HG02852 (cell line): Measurements from ENCODE around the gene SYNGAP1.
"Not testable (repeated sequence)": the region's sequence is repeated elsewhere in the genome, so short reads cannot be mapped to it uniquely, and the experiment has no call there.

ENCODE experiments used
- ATAC-seq: cut with Tn5 transposase; IDR thresholded peaks from one replicate; pipeline ENCODE4 v1.9.1; 2021; ENCODE audit warnings: mild to moderate bottlenecking, moderate library complexity; ENCODE audit not compliant: unreplicated experiment

SYNGAP1 gene

DNA sequence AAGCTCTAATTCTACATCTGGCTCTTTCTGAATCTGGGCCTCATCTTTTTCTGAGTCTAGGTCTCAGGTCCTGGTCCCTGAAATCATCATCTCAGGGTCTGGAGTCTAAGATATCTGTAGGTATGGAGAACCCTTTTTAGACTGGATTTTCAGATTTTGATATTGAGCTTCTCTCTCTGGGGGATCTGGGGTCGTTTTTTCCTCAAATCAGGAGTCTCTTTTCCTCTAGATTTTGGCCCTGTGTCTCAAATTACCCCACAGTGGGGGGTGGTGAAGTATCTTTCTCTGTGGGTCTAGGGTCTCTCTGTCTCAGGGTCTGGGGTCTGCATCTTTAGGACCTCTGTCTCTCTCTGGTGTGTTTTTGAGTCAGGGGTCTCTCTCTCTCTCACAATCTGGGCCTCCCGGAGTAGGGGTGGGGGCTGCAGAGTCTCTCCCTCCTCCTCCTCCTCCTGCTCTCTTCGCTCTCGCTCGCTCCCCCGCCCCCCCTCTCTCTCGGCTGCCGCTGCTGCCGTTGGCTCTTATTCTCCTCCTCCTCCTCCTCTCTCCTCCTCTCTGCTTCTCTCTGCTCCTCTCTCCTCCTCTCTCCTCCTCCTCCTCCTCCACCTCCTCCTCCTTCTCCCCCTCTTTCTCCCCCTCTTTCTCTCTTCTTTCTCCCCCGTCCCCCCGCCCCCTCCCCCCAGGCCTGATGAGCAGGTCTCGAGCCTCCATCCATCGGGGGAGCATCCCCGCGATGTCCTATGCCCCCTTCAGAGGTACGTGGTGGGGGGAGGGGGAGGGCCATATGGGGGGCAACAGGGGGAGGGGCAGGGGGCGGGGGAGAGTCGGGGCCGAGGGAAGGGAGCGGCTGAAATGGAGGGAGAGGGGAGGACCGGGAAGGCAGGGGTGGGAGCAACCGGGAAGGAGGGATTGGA is at the start of gene SYNGAP1:
SYNGAP1 (plus strand) TSS at position 486 of the 911 bp plus-strand sequence; CDS start at position 686, 200 bp downstream.
- no peak for ATAC-seq

DNA sequence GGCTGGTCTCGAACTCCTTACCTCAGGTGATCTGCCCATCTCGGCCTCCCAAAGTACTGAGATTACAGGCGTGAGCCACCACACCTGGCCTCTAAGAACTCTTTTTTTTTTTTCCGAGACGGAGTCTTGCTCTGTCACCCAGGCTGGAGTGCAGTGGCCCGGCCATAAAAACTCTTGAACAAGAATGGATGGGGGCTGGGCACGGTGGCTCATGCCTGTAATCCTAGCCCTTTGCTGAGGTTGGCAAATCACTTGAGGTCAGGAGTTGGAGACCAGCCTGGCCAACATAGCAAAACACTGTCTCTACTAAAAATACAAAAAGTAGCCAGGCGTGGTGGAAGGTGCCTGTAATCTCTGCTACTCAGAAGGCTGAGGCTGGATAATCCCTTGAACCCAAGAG is 48.0 kb upstream of the SYNGAP1 start:
- ATAC-seq = not testable (repeated sequence)

DNA sequence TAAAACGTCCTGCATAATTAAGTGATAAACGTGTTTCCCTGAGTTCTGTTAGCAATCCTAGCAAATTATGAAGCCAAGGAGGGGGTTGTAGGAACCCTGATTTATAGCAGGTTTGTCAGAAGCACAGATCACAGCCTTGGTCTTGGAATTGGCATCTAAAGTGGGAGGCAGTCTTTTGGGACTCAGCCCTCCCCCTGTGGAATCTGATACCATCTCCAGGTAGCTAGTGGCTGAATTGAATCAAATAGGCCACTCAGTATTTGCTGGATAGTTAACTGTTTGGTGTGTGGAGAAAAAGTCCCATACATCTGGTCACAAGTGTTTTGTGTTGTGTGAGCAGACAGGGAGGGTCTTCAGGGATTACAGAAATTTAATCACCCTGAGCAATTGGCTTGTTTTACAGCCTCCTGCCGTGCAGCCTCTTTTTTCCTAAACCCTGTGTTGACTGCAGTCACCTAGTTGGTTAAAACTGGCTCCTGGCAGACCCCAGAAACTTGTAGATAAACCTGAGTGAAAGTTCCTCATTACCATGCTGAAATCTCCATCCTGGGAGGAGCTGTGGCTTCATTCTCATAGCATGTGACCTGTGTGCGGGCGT is 47.2 kb upstream of the SYNGAP1 start:
- ATAC-seq = no peak

DNA sequence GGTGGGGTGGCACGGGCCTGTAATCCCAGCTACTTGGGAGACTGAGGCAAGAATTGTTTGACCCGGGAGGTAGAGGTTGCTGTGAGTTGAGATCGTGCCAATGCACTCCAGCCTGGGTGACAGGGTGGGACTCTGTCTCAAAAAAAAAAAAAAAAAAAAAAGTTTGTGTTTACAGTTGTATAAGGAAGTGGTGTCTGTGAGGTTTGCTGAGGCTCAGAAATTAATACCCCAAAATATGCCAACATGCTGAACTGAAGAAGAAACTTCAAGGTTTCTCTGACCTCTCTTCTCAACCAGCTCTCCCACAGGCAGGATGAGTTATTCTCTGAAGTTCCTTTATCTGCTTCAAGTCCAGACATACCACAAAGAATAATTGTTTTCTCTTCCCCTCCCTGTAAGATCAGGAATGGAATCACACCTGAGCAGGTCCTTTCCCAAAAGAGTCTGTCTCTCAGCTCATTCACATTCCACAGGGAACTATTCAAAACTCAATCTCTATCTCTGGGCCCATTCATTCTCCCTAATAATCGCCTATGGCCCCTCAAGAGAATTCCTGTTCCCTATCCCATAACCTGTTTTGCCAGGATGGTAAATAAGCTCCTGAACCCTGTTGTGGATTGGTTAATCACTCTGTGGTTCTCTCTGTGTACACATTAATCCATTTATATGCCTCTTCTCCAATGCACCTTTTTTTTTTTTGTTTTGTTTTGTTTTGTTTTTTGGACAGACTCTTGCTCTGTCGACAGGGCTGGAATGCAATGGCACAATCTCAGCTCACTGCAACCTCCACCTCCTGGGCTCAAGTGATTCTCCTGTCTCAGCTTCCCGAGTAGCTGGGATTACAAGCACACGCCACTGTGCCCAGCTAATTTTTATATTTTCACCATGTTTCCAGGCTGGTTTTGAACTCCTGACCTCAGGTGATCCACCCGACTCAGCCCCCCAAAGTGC is 45.6 kb upstream of the SYNGAP1 start:
- ATAC-seq = no peak

DNA sequence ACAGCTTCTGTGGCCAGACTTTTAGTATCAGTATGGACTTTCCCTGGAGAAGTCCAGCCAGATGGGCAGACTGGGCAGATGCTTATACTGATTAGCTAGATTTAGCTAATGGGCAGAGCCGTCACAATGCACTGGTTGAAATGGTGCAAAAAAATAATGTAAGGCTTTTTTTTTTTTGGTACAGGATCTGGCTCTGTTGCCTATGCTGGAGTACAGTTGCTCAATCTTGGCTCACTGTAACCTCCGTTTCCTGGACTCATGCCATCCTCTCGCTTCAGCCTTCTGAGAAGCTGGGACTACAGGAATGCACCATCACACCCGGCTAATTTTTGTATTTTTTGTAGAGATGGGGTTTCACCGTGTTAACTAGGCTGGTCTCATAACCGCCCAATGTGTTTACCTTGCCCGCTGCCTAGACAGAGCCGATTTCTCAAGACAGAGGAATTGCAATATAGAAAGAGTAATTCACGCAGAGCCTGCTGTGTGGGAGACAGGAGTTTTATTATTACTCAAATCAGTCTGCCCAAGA is 44.7 kb upstream of the SYNGAP1 start:
- ATAC-seq = no peak

DNA sequence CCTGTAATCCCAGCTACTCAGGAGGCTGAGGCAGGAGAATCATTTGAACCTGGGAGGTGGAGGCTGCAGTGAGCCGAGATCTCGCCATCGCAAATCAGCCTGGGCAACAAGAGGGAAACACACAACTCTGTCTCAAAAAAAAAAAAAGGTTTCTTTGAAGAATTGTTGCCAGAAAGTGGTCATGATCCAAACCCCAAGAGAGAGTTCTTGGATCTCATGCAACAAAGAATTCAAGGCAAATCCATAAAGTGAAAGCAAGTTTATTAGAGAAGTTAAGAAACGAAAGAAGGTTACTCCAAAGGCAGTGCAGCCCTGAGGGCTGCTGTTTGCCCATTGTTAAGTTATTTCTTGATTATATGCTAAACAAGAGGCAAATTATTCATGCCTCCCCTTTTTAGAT is 42.7 kb upstream of the SYNGAP1 start:
- ATAC-seq = no peak

DNA sequence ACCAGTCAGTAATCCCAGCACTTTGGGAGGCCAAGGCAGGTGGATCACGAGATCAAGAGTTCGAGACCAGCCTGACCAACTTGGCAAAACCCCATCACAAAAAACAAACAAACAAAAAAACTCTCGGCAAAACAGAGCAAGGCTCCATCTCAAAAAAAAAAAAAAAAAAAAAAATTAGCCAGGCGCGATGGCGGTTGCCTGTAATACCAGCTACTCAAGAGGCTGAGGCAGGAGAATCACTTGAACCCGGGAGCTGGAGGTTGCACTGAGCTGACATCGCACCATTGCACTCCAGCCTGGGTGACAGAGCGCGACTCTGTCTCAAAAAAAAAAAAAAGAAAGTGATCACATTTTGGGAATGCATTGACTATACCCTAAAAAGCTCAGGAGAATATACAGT is 40.7 kb upstream of the SYNGAP1 start:
- not testable (repeated sequence) for ATAC-seq

DNA sequence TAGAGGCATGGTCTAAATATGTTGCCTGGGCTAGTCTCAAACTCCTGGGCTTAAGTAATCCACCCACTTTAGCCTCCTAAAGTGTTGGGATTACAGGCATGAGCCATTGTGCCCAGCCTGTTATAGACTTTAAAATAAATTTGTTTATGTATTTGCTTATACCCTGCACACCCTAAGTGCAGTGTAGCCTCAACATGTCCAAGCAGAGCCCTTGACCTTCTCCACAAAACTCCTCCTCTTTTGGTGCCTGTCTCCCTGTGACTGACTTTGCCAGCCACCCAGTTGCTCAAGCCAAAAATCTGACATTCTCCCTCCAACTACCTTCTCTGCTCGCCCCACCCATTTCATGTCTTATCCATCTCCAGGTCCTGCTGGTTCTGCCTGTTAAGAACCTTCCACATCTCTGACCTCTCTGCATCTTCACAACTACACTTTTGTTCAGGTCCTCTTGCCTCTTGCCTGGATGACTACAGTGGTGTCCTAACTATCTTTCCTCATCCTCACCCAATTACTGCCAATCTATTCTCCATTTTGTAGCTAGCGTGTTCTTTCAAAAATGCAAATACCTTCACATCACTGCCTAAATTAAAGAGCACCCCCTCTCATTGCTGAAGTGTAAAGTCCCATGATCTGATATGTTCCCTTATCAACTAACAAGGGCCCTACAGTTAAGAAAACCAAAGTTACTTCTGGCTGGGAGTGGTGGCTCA is 39.4 kb upstream of the SYNGAP1 start:
- no peak for ATAC-seq

DNA sequence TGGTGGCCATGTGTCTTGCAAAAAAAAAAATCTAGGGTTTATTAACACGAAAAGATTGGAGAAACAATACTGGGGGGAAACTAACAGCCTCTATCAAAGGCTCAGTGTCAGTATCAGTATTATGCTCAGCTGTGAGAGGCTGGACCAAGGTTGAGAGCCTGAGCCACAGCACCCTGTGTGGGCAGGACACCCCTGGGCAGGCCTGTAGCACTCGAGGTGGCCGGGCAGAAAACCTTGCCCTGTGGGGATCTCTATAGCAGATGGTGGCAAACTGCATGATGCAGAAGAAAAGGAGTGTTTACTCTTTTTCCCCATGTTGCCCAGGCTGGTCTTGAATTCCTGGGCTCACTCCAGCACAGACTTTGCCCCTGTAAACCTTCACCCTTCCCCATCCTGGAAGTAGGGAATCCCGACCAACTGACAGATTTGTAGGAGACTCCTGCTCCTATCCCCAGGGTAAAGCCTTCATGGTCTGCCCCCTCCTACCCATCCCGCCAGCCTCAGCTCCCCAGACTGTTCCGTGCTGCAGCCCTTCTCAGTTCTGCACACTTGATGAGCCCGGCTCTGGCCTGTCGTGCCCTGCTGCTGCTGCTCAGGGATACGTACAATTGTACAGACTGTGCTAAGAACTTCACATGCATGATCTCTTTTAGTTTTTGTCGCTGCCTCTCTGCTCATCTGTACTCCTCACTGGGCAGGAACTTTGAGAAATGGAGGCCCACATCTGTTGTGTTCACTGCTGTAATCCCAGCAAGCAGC is 36.3 kb upstream of the SYNGAP1 start:
- ATAC-seq = no peak

DNA sequence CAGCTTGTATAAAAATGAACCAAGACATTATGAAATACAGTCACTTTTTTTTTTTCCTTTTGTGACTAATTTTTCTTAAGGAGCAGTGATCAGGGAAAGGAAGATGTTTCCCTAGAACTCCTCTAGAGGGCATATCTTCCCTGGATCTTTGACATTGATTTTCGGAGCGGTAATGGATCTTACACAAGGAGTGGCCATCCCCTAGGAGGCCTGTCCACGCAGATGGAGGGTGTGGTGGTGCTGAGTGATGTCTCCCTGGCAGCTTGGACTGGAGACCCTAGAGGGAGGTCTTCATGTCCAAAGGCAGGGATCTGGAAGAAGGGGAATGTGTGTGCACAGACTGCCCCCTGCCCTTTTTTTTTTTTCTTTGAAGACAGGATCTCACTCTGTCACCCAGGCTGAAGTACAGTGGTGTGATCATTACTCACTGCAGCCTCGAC is 35.3 kb upstream of the SYNGAP1 start:
- no peak for ATAC-seq

DNA sequence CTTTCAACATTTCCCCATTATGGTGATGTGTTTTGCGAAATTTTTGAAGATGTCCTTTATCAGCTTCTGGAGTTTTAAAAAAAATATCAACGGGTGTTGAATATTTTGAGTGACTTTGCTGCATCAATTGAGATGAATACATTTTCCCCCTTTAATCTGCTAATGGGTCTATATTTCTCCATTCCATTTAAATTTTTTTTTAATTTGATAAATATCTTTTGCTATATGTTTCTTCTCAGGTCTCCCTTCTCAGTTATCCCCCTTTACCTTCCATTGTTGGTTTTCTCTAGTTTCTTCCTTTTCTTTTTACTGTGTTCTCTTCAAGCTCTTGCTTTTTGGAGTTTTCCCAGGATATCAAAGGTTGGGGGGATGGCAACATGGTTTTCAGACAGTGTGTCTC is 29.7 kb upstream of the SYNGAP1 start:
- ATAC-seq = no peak

DNA sequence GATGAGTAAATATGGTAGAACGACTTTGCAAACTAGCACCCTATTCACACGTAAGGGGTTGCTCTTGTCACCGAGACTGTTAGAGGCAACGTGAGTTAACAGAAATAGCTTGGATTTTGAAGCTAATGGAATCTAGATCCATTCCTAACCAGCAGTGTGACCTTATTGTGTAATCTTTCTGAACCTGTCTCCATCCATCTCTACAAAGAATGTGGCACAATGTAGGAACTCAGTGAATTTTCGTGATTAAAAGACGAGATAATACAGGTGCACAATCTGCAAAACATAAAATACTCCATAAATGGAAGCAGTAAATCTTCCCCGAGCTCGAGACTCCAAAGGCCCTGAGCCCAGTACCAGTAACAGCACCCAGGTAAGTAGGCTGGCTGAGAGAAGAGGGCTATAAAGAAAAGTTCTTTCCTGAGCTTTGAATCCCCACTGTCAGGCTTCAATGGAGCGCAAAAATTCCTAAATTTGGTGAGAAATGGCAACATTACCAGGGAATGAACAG is 29.0 kb upstream of the SYNGAP1 start:
- ATAC-seq = no peak

DNA sequence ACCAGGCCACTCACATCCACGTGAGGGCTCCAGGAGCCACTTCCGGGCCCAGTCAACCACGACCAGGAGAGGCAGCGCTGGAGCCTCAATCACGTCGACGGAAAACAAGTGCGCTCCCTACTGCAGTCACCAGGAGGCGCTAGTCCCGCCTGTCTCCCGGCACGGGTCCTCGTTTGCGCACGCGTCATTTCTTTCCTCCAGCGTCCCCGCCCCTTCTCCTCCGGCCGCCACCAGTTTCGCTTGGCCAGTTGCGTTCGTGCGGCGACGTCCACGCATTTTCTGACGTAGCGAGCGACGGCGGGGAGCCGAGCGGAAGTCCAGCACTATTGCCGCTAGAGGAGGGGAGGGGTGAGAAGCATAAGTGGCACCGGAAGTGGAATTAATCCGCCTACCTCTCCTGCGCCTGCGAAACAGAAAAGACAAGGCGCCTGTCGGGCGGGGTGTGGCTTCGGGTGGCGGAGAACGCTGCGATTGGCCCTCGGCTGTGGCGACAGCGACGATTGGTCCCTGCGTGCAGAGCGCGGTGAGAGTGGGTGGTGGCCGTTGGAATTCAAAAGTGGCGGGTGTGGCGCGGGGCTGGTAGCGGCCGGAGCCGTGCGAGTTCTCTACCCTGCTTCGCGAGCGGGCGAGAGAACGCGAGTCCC is 28.5 kb upstream of the SYNGAP1 start, which contains the start of gene KIFC1:
KIFC1 (plus strand) TSS at position 546 of the 644 bp plus-strand sequence. CDS start 163 bp downstream, outside the sequence.
- ATAC-seq = peak; percentile 87

DNA sequence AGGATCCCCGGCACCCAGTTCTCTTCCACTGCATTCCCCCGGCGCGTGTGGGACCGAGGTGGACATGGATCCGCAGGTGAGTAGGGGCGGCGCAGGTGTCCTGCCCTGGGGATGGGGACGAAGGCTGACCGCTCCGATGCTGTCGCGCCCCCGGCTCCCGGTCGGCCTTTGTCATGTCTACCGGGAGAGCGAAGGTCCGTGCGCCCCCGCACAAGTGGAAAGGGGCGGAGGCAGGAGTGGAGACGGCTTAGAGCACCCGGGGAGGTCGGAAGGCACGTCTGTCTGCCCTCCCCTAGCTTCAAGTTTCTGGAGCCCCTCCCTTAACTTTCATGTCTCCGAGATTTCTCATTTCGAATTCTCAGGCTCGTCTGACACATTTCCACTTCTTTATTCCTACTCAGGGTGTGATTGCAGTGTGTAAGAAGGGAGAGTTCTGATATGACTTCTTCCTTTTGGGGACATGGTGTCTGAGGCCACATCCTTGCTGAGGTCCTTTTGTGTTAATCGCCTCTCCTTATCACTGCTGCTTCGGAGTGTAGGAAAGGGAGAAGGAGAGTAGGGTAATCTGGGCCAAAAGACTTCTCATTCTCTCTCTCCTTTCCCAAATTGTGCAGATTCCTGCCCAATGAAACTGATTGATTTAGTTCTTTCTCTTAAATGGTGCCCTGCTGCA is 27.8 kb upstream of the SYNGAP1 start:
- ATAC-seq = peak; percentile 16

DNA sequence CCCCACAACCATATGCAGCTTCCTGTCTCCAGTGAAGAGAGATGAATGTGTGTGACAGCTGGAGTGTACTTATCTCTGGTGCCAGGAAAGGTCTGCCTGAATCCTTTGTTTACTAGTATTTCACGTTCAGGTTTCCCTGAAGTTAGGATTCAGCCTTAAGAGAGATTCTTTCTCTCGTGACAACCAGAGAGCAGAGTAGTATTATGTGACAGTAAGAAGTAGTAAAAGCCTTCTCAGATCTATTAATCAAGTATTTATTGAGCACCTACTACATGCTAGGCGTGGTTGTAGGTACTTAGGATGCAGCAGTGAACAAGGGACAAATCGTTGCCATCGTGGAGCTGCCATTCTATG is 27.3 kb upstream of the SYNGAP1 start:
- no peak for ATAC-seq

DNA sequence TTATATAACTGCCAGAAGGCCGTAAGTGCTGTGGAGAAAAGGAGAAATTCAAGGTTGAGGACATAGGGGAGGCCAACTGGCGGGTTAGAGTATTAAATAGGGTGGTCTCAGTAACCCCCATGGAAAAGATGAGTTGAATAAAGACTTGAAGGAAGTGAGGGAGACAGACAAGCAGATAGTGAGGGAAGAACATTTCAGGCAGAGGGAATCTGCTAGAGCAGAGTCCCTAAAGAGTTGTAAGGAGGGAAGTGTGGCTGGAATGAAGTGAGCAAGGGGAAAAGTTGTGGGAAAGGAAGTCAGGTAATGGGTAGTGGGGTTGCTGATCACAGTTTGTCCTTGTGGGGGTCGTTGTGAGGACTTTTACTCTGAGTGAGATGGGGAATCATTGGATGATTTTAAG is 26.9 kb upstream of the SYNGAP1 start:
- no peak for ATAC-seq

DNA sequence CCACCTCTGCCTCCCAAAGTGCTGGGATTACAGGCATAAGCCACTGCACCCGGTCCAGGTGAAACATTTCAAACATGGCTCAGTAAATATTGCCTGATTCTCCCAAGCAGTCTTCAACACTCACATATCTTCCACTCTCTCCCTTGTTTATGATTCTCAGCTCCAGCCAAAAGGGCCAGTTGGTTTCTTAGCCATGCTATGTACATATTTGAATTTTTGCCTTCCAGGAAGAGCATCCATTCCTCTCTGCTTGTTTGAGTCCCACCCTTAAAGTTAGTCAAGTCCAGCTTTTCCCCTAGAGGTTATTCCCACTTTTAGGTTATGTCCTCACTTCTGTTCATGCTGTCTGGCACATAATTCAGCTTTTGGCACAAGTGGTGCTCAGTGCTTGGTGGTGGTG is 22.3 kb upstream of the SYNGAP1 start:
- ATAC-seq = no peak

DNA sequence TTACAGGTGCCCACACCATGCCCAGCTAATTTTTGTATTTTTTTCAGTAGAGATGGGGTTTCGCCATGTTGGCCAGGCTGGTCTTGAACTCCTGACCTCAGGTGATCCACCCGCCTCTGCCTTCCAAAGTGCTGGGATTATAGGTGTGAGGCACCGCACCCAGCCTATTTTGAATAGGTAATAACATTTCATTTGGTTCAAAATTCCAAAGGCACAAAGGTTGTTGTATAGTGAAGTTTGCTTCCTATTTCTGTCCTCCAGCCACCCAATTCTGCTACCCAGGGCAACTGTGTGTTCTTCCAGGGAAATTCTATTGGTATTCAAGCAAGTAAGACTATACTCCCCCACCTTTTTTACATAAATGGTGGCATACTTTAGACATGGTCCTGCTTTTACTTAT is 21.3 kb upstream of the SYNGAP1 start:
- not testable (repeated sequence) for ATAC-seq
